CD4-positive, alpha-beta T cell treated with Interferon gamma for 1 hour (primary cell): ENCODE results near the gene ARMC10.
"Not testable (repeated sequence)": the region's sequence is repeated elsewhere in the genome, so short reads cannot be mapped to it uniquely, and the experiment has no call there.

Source experiments
- DNase-seq: peaks from one replicate; pipeline ENCODE4 v3.0.0-alpha.2; 2020

The ARMC10 gene

DNA sequence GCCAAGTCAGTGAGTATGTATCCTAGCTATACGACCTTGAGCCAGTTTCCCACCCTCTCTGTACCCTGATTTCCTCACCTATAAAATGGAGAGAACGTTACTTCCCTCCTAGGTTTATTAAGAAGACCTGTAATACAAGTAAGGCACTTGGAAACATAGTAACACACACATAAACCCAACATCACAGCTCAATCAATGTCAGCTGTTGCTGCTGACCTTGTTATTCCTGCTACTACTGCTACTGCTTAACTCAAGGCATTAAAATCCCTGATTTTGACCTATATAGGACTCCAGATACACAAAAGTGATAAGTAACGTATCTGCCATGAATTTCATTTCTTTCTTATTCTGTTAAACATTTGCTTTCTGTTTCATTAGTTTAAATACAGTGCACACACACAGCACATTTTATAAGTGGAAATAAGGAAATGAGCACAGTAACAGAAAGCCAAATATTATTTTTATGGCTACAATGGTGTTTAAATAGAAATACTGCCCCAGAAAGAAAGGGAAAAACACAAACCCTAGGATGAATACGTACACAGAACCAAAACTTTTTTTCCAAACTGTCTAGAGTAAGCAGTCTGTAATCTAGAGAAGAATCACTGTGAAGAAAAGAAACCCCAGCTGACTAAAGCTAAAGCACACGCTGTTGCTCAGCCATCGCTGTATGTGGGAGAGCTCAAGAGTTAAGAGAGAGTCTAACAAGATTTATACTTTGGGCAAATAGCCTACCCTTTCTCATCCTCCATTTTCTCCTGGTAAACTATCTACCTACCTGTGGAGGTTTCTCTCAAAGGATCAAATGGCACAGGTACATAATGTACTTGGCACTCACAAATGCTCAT is 55.0 kb downstream of the ARMC10 start:
- DNase-seq, result no peak

DNA sequence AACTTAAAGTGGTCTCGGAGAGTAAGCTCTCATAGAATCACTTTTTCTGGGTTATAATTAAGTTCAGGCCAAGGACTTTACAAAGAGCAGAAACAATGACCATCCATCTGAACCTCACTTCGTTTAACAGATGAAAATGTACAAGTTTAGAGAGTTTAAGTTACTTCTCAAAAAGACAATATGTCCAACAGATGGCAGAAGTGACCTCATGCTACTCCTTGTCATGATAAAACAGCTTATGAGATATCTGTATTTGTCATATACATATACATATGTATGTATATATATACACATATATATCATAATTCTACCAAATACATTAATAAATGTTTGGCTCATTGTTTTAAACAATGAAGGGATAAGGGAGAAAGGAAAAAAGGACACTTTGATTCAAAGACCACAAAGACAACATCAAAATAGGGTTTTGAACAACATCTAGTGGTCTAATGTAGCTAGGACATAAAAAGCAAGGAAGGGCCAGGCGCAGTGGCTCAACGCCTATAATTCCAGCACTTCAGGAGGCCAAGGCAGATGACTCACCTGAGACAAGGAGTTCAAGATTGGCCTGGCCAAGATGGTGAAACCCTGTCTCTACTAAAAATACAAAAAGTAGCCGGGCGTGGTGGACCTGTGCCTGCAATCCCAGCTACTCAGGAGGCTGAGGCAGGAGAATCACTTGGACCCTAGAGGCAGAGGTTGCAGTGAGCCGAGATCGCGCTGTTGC is 56.1 kb downstream of the ARMC10 start:
- DNase-seq, result no peak

DNA sequence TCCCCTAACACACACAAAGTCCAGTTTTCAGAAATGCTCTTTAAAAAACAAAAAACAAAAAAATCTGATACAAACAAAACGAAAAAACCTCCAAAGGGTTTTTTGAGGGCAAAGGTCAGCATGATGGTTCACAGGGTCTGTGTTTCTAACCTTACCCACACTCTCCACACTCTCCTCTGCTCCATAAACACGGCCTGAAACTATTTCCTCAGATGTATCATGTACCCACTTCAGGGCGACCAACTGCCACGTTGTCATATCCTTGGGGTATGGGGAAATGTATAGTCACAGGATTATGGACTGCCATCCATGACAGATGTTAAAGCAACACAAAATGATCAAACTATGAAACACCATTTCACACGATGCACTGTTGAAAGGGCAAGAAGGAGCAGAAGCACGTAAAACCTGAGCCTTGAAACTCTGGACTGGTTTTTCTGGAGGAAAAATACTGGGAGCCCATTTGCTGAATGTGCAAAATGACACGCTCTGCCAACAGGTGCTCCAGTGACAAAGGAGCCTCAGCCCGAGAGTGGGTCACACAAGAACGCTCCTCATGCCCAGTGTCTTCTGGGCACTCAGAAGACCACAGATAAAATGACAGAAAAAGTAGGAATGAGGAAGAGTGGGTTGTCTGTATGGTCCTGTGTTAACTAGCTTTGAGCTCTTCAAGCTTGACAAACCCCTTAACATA is 58.2 kb downstream of the ARMC10 start:
- no peak for DNase-seq

DNA sequence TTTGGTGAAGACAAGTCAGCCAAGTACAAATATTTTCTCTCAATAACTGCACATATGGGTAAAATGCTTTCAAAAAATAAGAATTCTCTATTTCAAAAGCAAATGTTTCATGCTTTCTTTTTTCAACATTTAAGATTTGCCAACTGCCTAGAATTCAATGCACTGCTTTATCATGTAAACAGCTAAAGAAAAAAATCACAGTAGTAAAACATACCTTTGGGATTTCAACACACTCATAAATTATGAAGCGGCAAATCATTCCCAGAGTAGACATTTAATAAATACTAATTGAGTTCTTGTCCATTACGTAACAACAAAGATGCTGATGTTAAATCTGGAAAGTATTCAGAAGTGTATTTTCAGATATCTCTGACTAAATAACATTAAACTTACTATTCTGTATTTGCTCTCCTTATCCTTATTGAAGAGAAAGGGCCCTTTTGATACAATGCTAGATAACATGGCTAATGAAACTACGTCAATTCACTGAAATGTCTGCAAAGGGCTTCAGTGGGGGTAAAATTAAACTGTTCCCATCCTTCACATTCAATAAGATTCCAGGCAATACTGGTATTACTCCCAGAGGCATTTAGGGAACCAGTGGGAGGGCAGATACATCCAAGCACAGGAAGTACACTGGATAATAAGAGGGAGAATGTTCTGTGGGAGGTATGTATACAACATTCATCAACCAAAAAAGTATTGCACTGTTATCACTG is 60.1 kb downstream of the ARMC10 start:
- DNase-seq, result no peak

DNA sequence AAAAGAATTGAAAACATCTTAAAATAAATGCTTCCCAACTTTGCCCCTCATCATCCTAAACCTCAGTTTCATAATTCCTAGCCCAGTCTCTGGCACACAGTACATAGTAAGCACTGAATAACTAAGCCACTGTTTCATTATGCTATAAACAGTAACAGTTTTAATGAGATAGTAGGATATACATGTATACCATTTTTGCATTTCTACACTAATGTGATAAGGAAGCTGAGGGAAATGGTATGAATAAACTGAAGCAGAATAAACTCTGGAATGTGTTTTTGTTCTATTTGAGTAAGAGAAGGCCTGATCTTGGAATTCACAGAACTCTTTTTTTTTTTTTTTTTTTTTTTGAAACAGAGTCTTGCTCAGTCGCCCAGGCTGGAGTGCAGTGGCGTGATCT is 65.1 kb downstream of the ARMC10 start:
- no peak for DNase-seq

DNA sequence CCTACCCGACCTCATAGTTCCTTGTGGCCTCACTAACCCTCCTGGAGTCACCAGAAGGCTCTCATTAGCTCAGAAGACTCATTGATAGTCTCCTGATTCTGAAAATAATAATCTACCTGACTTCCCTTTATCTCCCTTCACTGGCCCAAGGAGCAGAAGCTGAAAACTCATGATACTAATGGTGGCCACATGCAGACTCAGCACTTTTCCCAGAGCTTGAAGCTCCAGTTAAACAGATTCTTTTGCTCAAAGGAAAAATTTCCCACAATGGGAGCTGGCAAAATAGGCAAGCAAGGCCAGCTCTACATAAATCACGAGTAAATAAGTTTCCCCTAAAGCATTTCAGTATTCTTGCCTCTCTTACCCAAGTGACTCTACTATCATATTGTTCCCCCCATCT is 65.7 kb downstream of the ARMC10 start:
- DNase-seq, result no peak

DNA sequence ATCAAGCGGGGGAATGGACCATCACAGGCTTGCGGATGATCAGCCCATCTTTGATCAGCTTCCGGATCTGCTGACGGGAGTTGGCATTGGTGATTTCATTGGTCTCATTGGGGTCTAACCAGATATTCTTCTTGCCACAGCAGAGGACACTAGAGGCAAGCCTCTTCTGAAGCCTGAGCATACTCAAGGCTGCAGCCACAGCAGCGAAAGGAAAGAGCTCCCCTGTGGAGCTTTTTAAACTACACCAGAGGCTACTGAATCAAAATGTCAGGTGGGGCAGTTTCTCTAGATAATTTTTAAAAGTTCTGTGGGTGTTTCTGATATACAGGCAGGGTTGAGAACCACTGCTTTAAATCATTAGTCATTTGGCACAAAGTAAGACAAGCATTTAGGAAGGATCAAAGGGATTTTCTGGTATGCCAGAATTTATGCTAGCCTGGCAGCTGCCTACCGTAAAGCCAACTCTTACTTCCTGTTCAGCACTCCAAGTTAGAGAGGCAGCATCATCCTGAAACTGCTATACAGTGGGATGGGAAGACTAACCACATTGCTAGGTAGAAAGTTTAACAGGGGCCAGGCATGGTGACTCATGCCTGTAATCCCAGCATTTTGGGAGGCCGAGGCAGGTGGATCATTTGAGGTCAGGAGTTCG is 66.9 kb downstream of the ARMC10 start:
- DNase-seq, result no peak

DNA sequence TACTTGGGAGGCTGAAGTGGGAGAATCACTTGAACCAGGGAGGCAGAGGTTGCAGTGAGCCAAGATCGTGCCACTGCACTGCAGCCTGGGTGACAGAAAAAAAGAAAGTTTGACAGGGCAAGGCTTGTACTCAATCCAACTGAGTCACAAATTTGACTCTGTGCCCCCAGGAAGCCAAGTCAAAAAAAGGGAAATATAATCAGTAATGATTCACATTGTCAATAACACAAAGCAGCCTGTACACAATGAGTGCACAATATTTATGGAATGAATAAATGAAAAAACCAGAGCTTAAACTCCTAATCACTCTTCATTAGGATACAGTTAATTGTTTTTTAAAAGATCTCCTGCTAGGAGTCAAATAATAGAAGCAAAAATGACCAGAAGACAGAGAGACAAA is 67.6 kb downstream of the ARMC10 start:
- no peak for DNase-seq

DNA sequence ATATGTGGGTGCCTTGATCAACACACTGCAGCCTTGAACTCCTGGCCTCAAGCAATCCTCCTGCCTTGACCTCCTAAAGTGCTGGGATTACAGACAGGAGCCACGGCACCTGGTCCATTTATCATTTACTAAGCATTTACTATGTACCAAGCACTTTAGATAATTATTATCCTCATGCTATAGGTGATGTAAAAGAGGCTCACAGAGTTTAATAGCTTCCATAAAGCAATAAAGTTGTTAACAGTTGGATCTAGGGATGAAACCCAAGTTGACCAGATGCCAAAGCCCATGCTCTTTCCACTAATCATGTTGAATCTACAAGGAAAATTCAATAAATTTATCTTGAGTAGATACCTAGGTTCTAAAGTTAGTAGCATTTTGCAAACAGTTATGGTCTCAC is 68.9 kb downstream of the ARMC10 start:
- no peak for DNase-seq

DNA sequence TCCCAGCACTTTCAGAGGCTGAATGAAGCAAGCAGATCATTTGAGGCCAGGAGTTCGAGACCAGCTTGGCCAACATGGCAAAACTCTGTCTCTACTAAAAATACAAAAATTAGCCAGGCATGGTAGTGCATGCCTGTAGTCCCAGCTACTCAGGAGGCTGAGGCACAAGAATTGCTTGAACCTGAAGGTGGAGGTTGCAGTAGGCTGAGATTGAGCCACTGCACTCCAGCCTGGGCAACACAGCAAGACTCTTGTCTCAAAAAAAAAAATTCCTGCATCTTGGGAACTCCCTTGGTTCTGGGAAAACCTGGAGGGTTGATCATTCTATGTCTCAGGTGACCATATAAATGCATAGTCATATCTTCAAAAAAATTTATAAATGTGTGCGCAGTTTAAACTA is 69.8 kb downstream of the ARMC10 start:
- not testable (repeated sequence) for DNase-seq

DNA sequence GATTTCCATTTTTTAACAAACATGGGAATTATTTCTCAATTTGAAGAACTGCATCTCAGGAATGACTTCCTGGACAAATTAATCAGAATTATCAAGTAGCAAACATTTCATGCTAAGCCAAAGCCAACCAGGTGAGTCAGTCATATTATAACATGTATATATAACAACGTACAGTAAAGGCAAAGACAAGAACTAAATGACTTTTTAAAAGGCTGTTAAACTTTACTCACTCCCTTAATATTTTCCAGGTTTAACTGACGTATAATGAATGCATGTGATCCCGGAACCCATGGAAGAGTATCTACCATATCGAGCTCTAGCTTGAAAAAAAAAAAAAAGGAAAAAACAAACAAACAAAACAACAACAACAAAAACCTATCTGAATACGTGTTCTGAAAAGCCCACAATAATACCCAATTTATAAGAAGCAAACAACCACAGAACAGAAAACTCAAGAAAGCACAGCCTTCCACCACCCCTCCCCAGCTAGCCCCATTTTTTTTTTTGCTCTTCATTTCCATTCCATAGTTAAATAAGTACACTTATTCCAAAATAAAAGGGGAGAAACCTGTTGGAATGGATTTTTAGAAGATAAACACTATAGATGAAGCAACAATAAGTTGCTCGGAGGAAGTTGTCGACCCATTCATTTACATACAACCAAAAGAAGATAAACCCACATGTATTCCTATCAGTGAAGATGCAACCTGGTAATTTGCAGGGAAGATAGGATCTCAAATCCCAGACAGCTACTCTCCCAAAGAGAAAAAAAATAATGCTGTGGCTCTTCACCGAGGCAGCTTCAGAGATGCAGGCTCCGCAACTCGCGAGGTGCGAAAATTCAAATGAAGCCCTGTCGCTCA is 73.4 kb downstream of the ARMC10 start:
- DNase-seq, result no peak
